Measurements from ENCODE around the gene FAM76B. TPM values are rescaled to one million over a fixed set of nuclear protein-coding genes. Genes with fewer than 3 reads are reported as not detected.

FAM76B gene
- polyA plus RNA-seq, 1 experiment: 21.2 TPM

GRCh38 chr11:95832763-95833162, 43.2 kb upstream of the FAM76B start:
- Histone ChIP-seq H3K27ac (ENCODE audit: low read depth, low read length) (peak overlapping the region; percentile 66), H3K4me3 (ENCODE audit: low read depth, low read length) (no peak overlapping the region), H3K9me3 (ENCODE audit: control insufficient read depth, insufficient read depth, low read length) (no peaks in the 10 kb centered on the region), H3K27me3 (ENCODE audit: control insufficient read depth, insufficient read depth, low read length) (no peaks in the 10 kb centered on the region)
- ChIA-PET CTCF (interaction anchor here (0.7 to 4.9 kb wide), 4 partner anchors 17 to 561 kb away, joined by 3 to 48 read pairs (median 10); partner anchors contain the start of gene MAML2), POLR2A (no interaction called here)
- TF ChIP-seq, protein P1, sequence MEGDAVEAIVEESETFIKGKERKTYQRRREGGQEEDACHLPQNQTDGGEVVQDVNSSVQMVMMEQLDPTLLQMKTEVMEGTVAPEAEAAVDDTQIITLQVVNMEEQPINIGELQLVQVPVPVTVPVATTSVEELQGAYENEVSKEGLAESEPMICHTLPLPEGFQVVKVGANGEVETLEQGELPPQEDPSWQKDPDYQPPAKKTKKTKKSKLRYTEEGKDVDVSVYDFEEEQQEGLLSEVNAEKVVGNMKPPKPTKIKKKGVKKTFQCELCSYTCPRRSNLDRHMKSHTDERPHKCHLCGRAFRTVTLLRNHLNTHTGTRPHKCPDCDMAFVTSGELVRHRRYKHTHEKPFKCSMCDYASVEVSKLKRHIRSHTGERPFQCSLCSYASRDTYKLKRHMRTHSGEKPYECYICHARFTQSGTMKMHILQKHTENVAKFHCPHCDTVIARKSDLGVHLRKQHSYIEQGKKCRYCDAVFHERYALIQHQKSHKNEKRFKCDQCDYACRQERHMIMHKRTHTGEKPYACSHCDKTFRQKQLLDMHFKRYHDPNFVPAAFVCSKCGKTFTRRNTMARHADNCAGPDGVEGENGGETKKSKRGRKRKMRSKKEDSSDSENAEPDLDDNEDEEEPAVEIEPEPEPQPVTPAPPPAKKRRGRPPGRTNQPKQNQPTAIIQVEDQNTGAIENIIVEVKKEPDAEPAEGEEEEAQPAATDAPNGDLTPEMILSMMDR (IDR thresholded peaks at IDR 0.05; ENCODE audit: low read depth, low read length): peak; percentile 29; the same call in 1 of the 2 replicates
- peak; percentile 57 for DNase-seq (ENCODE audit: low read depth, low spot score)

DNA sequence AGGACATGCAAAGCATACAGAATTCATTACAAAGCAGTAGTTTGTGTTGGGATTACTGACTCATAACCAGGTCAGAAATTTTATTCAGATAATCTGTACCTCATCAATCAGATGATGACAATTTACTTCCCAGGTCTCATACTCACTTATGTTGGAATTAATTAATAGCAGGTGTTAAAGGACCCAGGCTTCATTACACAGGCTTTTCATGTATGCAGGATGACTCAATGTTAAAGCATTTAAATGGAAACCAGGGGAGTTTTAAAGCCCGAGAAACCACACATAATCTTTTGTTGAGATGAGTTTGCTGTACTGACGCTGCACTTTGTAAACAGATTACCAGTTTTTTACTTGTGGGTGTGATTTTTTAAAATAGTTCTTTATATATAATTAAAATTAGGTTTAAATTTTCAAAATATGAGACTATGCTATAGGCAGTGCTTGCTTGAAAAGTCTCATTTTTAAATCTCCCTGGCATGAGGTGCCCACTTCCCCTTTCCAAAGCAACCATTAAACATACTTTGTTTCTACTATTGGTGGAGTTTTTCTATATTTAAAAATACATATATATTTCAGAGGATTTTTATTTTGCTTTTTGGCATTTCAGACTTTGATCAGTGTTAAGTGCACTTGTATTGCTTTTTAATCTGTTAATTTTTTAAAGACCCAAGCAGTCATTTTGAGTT, 41.8 kb upstream of the FAM76B start:
- DNase-seq (ENCODE audit: low read depth, low spot score): peak; percentile 85
- ChIA-PET CTCF (interaction anchor here (1.1 to 3.1 kb wide), 2 partner anchors 512 to 562 kb away, joined by 3 to 13 read pairs; partner anchors contain the start of gene MAML2), POLR2A (no interaction called here)
- TF ChIP-seq, protein P1 (IDR thresholded peaks at IDR 0.05; ENCODE audit: low read depth, low read length): no peak
- Histone ChIP-seq H3K27ac (ENCODE audit: low read depth, low read length) (peak overlapping the region; percentile 66), H3K9me3 (ENCODE audit: control insufficient read depth, insufficient read depth, low read length) (no peaks in the 10 kb centered on the region), H3K27me3 (ENCODE audit: control insufficient read depth, insufficient read depth, low read length) (no peaks in the 10 kb centered on the region), H3K4me3 (ENCODE audit: low read depth, low read length) (no peak overlapping the region)

GRCh38 chr11:95829580-95830259, 40.1 kb upstream of the FAM76B start:
- Histone ChIP-seq H3K4me3 (ENCODE audit: low read depth, low read length) (no peak overlapping the region), H3K27me3 (ENCODE audit: control insufficient read depth, insufficient read depth, low read length) (no peaks in the 10 kb centered on the region), H3K9me3 (ENCODE audit: control insufficient read depth, insufficient read depth, low read length) (no peaks in the 10 kb centered on the region), H3K27ac (ENCODE audit: low read depth, low read length) (no peak overlapping the region)
- TF ChIP-seq, protein P1 (IDR thresholded peaks at IDR 0.05; ENCODE audit: low read depth, low read length): no peak
- POLR2A ChIA-PET: no interaction called here
- CTCF ChIA-PET: interaction anchor here (0.7 to 1.3 kb wide), 2 partner anchors 244 to 514 kb away, joined by 3 to 7 read pairs; partner anchors contain the start of gene MAML2
- no peak for DNase-seq (ENCODE audit: low read depth, low spot score)

DNA sequence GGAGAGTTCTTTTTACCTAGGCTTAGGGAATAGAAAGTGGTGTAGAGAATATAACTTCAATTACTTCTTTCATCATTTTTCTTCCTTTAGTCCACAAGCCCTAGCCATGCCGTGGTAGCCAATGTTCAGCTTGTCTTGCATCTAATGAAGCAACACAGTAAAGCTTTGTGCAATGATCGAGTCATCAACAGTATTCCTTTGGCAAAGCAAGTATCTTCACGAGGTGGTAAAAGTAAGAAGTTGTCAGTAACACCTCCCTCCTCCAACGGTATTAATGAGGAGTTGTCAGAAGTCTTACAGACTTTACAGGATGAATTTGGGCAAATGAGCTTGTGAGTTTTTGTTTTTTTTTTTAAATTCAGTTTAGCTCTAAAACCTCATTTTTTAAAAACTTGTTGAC, 38.1 kb upstream of the FAM76B start:
- H3K27me3 ChIP-seq (ENCODE audit: control insufficient read depth, insufficient read depth, low read length): no peaks in the 10 kb centered on the region
- no peak overlapping the region for H3K4me3 ChIP-seq (ENCODE audit: low read depth, low read length)
- CTCF ChIA-PET: interaction anchor here (0.6 to 1.7 kb wide), 4 partner anchors 8 to 566 kb away, joined by 3 to 6 read pairs (median 3); partner anchors contain the start of gene MAML2
- no peak overlapping the region for H3K27ac ChIP-seq (ENCODE audit: low read depth, low read length)
- no peak for DNase-seq (ENCODE audit: low read depth, low spot score)
- POLR2A ChIA-PET: interaction anchor here (1.2 kb wide), 1 partner anchor 38 kb away, joined by 3 read pairs; the partner anchor contains the start of genes CEP57 and FAM76B
- TF ChIP-seq, protein P1 (IDR thresholded peaks at IDR 0.05; ENCODE audit: low read depth, low read length): no peak
- no peaks in the 10 kb centered on the region for H3K9me3 ChIP-seq (ENCODE audit: control insufficient read depth, insufficient read depth, low read length)

GRCh38 chr11:95821640-95822039, 32.1 kb upstream of the FAM76B start:
- CTCF ChIA-PET: interaction anchor here (0.7 to 0.9 kb wide), 2 partner anchors 18 to 521 kb away, joined by 3 read pairs; partner anchors contain the start of gene MAML2
- POLR2A ChIA-PET: no interaction called here
- Histone ChIP-seq H3K4me3 (ENCODE audit: low read depth, low read length) (no peak overlapping the region), H3K27me3 (ENCODE audit: control insufficient read depth, insufficient read depth, low read length) (no peaks in the 10 kb centered on the region), H3K9me3 (ENCODE audit: control insufficient read depth, insufficient read depth, low read length) (no peaks in the 10 kb centered on the region), H3K27ac (ENCODE audit: low read depth, low read length) (no peak overlapping the region)
- DNase-seq (ENCODE audit: low read depth, low spot score): no peak
- TF ChIP-seq, protein P1 (IDR thresholded peaks at IDR 0.05; ENCODE audit: low read depth, low read length): no peak

Data from AG04450 (cell line).